Adipose tissue (tissue), 3 donors: Measurements from ENCODE around the gene RAB5B. TPM values are rescaled to one million over a fixed set of nuclear protein-coding genes. Genes with fewer than 3 reads are reported as not detected.
"Not testable (repeated sequence)": the region's sequence is repeated elsewhere in the genome, so short reads cannot be mapped to it uniquely, and the experiment has no call there.

Experiments used
- H3K27ac ChIP-seq: one replicate; pipeline ENCODE4 v1.5.1; 2013; ENCODE audit warnings: low read depth, low read length
- WGBS, 3 donors: extraction: QIAGEN DNeasy Blood & Tissue Kit; methylation state at CpG; one replicate each; pipeline ENCODE4 v1.1.7; 2013; 5-methylcytosine and 5-hydroxymethylcytosine counted together
- polyA plus RNA-seq, 3 donors: library from polyadenylated mRNA; stranded (reverse); fragments of 200-250 nt; gene quantifications; one replicate each; pipeline ENCODE4 v1.2.3, GENCODE V29; 2013
- donor health status: healthy with polysubstance abuse.
- donor health status: Bipolar disorder and iron deficiency.
- donor health status: healthy.

RAB5B gene
- polyA plus RNA-seq, 3 donors: 28.5 to 66.8 (median 47.4) TPM

DNA sequence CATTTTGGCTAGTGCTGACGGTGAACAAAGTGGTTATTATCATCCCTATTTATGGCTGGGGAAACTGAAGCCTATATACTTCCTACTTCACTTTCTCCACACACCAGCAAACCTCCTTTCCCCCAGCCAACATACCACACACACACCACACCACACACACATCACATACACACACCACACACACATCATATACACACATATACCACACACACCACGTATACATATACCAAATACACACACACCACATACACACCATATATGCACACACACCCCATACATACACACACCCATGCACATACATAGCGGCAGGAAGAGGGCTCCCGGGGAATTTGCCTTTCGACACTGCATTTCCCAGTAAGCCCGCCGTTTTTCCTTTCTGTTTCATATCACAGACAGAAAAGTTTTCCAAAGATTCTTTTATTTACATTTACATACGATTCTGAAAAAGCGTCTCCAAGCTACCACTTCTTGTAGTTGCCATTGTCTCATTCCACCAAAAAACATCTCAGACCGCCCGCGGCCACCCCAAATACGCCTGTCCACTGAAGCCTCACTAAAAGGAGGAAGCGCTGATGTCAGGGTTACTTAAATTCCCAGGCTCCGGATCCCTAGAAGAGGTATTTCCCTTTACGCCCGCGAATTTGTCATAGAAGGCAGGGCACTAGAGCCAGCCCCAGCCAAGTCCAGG, 823 bp upstream of the RAB5B start:
- 0 to 1% (median 1%) methylated on average over 18 of the region's 18 CpGs for WGBS, 3 donors
- H3K27ac ChIP-seq: no peak overlapping the region

DNA sequence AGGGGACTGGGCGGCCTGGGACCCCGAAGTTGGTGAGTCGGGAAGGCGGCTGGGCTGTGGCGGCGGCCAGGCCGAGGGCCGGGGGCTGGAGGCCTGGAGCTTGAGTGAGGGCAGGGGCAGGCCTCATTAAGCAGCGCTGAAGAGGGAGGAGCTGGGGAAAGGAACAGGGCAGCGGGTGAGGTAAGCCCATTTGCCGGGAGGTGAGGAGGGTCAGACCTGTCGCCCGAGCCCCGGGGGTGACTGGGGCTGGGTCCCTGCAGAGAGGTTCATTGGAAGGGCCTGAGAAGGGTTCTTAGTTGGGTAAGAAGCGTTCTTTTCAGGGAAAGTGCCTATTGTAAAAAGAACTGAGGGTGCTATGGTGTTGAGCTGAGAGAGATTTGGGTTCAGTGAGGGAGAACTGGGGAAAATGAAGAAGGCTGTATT, 441 bp downstream of the RAB5B start:
- peak overlapping the region; percentile 67 for H3K27ac ChIP-seq
- WGBS, 3 donors: 1% methylated on average over 15 of the region's 15 CpGs

- no peak overlapping the region for H3K27ac ChIP-seq
- 62 to 93% (median 85%) methylated on average over 7 of the region's 7 CpGs for WGBS, 3 donors
Observed at GRCh38 chr12:55978393-55978792, 4.5 kb downstream of the RAB5B start.

GRCh38 chr12:55979069-55979468, 5.2 kb downstream of the RAB5B start:
- no peak overlapping the region for H3K27ac ChIP-seq
- 70 to 74% (median 72%) methylated on average over 3 of the region's 3 CpGs for WGBS, 3 donors

- not testable (repeated sequence) for H3K27ac ChIP-seq
- 66 to 77% (median 72%) methylated on average over 5 of the region's 5 CpGs for WGBS, 3 donors
Observed at GRCh38 chr12:55981882-55982281, 8.0 kb downstream of the RAB5B start.

- H3K27ac ChIP-seq: no peak overlapping the region
- WGBS, 3 donors: 56 to 82% (median 58%) methylated on average over 3 of the region's 3 CpGs
Observed at GRCh38 chr12:55982319-55982936, 8.6 kb downstream of the RAB5B start.

DNA sequence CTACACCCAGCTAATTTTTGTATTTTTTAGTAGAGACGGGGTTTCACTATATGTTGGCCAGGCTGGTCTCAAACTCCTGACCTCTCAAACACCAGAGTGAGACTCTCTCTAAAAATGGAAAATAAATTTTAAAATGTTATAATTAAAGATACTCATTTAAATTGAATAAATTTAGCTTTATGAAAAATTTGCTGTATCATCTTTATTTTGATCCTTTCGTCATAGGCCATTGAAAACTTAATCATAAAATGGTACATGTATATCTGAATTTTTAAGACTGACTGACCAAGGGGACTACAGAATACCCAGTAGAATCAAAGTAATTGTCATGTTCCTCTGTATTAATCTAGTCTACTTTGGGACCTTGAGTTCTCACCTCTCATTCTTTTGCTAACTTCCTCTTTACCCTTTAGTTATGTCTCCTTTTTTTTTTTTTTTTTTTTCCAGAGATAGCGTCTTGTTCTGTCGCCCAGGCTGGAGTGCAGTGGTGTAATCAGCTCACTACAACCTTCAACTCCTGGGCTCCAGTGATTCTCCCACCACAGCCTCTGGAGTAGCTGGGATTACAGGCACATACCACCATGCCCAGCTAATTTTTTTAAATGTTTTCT, 9.5 kb downstream of the RAB5B start:
- WGBS, 3 donors: 69 to 79% (median 69%) methylated on average over 4 of the region's 4 CpGs
- no peak overlapping the region for H3K27ac ChIP-seq

GRCh38 chr12:55984861-55985260, 11.0 kb downstream of the RAB5B start:
- WGBS, 3 donors: 60 to 68% (median 66%) methylated on average over 2 of the region's 2 CpGs
- H3K27ac ChIP-seq: no peak overlapping the region

DNA sequence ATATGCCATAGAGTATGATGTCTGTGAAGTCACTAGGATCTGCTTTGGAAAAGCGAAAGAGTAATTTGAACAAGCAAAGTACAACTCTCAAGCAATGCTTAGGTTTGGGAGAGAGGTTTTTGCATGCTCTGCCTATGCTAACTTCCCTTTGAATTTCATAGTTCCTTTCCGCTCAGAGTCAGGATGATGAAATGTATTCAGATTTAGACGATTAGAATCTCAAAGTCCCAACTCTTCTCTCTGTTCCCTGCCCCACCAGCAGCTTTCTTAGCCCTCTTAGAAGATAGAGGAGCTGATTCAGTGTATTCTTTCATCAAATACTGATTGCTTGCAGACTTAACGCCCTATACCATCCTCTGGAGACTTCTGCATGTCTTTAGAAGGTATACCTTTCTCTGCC, 11.5 kb downstream of the RAB5B start:
- no peak overlapping the region for H3K27ac ChIP-seq
- WGBS, 3 donors: 72 to 88% (median 74%) methylated on average over 4 of the region's 4 CpGs

GRCh38 chr12:55985976-55986375, 12.1 kb downstream of the RAB5B start:
- not testable (repeated sequence) for H3K27ac ChIP-seq
- WGBS, 3 donors: 91 to 94% (median 93%) methylated on average over 7 of the region's 7 CpGs

- 84 to 90% (median 85%) methylated on average over 3 of the region's 3 CpGs for WGBS, 3 donors
- H3K27ac ChIP-seq: no peak overlapping the region
Observed at GRCh38 chr12:55991110-55991509, 17.2 kb downstream of the RAB5B start.

DNA sequence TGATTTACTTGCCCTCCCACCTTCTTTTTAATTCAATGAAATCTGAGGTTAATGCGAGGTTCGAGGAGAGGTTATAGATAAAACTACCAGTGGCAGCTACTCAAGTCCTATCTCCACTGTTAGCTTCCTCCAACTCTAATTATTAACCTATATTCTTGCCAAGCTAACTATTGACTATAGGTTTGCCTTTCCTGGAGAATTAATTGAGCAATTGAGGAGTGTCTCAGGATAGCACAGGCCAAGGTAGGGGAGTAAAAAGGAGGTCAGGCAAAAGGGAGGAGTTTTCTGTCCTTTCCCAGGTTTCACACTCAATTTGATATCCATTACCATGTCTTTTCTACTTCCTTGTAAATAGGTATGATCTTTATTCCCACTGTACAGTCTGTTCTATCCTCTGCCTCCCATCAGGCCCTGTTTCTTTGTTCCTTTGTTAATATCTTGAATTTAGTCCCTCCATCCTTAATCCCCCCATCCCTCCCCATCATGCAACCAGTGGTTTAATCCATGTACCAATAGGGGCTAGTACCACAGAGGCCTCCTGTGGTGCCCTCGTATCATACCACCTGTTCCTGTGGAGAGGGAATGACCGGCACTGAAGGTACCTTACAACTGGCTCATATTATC, 19.5 kb downstream of the RAB5B start:
- WGBS, 3 donors: 64 to 87% (median 78%) methylated on average over 4 of the region's 4 CpGs
- no peak overlapping the region for H3K27ac ChIP-seq

DNA sequence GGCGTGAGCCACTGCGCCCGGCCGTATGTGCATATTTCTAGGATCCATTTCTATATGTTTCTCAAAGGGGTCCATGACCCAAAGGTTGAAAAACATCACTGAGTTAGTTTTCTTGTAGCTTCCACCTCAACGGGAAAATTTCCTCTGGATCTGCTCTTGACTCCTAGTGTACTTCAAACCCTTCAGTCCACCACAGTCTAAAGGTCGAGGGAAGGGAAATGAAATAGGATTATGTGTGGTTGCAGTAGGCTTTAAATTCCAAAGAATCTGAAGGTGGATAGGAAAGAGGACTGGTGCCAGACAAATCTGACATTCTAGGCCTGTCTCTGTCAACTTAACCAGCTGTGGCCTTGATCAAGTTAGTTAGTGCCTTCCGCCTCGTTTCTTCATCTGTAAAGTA, 21.5 kb downstream of the RAB5B start:
- H3K27ac ChIP-seq: no peak overlapping the region

DNA sequence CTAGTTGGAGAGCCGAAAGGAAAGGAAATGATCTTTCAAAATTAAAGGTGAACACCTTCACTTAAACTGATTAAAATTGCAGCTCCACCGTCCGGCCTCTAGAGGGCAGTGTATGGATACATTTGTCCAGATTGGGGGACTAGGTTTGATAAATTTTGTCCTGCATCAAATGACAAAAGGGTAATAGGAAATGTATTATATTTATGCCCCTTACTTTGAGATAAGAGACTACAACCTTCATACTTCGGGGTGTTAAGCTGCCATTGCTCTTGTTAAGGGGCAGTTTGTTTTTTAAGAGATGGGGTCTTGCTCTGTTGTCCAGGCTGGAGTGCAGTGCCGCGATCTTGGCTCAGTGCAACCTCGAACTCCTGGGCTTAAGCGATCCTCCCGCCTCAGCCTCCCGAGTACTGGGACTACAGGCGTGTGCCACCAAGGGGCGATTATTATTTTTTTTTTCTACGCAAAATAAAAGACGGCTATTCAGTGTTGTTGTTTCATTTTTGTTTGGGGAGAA, 22.4 kb downstream of the RAB5B start:
- H3K27ac ChIP-seq: no peak overlapping the region
- 15 to 25% (median 21%) methylated on average over 14 of the region's 14 CpGs for WGBS, 3 donors

More for the DNA sequence above, 21.5 kb downstream of the RAB5B start:
- WGBS, 3 donors: 72 to 82% (median 80%) methylated on average over 8 of the region's 8 CpGs

- 0 to 1% (median 1%) methylated on average over 27 of the region's 27 CpGs for WGBS, 3 donors
- H3K27ac ChIP-seq: no peak within 1 kb of the TSS
Observed at GRCh38 chr12:55996715-55997534, 23.0 kb downstream of the RAB5B start, which contains the start of gene SUOX. TSS of gene SUOX (plus strand) at chr12:55997276. CDS start at chr12:56002222, 4,946 bp downstream.

DNA sequence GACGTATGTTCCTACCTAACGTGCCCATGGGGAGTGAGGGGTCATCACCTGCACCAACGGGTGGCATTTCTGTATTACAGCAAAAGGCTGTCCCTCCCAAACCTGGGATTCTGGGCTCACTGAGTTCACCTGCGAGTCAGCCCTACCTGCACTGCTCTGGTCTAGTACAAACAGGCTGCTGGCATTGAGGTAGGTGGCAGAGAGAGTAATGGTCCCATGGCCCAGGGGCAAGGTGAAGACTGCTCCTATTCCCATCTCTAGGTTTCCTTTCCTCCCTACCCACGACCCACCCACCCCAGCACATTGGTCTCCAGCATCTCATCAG, 23.6 kb downstream of the RAB5B start:
- 0 to 1% (median 1%) methylated on average over 5 of the region's 5 CpGs for WGBS, 3 donors
- no peak overlapping the region for H3K27ac ChIP-seq

DNA sequence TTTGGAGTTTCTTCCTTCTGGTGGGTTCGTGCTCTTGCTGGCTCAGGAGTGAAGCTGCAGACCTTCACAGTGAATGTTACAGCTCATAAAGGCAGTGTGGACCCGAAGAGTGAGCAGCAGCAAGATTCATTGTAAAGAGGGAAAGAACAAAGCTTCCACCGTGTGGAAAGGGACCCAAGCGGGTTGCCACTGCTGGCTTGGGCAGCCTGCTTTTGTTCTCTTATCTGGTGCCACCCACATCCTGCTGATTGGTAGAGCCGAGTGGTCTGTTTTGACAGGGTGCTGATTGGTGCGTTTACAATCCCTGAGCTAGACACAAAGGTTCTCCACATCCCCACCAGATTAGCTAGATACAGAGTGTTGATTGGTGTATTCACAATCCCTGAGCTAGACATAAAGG, 25.6 kb downstream of the RAB5B start:
- WGBS, 3 donors: 69 to 82% (median 77%) methylated on average over 5 to 6 of the region's 6 CpGs
- not testable (repeated sequence) for H3K27ac ChIP-seq

DNA sequence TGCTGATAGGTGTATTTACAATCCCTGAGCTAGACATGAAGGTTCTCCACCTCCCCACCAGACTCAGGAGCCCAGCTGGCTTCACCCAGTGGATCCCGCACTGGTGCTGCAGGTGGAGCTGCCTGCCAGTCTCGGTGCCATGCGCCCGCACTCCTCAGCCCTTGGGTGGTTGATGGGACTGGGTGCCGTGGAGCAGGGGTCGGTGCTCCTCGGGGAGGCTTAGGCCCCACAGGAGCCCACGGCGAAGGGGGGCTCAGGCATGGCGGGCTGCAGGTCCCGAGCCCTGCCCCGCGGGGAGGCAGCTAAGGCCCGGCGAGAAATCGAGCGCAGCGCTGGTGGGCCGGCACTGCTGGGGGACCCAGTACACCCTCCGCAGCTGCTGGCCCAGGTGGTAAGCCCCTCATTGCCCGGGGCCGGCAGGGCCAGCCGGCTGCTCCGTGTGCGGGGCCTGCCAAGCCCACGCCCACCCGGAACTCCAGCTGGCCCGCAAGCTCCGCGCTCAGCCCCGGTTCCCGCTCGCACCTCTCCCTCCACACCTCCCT, 26.2 kb downstream of the RAB5B start:
- WGBS, 3 donors: 93 to 97% (median 95%) methylated on average over 25 to 33 of the region's 33 CpGs
- H3K27ac ChIP-seq: not testable (repeated sequence)
